Myocyte (in vitro differentiated cells): ENCODE measurements around the gene ZNF343. TPM values are rescaled to one million over a fixed set of nuclear protein-coding genes. Genes with fewer than 3 reads are reported as not detected.
A peak's percentile ranks its signal among the peaks of the same experiment; 100 is the strongest.
"Not testable (repeated sequence)": the region's sequence is repeated elsewhere in the genome, so short reads cannot be mapped to it uniquely, and the experiment has no call there.

Source experiments
- DNase-seq: peaks from one replicate; pipeline ENCODE4 v3.0.0-alpha.2; 2012; ENCODE audit warnings: low read depth
- polyA plus RNA-seq: library from polyadenylated mRNA; unstranded; fragments of >200 nt; gene quantifications from one replicate; pipeline ENCODE4 v1.2.1, GENCODE V29; 2012; ENCODE audit warnings: missing spikeins
- total RNA-seq: library from RNA; depleted of rRNA; stranded (reverse); fragments of >200 nt; gene quantifications from 2 replicates; pipeline ENCODE4 v1.2.3, GENCODE V29; 2014

ZNF343 gene
- 5.0 and 11.7 TPM in 2 replicates for total RNA-seq
- polyA plus RNA-seq: 6.2 TPM

- DNase-seq: peak; percentile 88
These were observed at the start of gene ZNF343 for GRCh38 chr20:2508631-2509467. TSS of gene ZNF343 (minus strand) at chr20:2508915. CDS start at chr20:2493895, 15,020 bp downstream.

- DNase-seq: no peak
These were observed 49.3 kb upstream of the ZNF343 start for GRCh38 chr20:2557873-2558580.

GRCh38 chr20:2545594-2545993 is 36.9 kb upstream of the ZNF343 start:
- DNase-seq: no peak

- DNase-seq: no peak
These were observed 35.5 kb upstream of the ZNF343 start for GRCh38 chr20:2544211-2544610.

GRCh38 chr20:2542361-2542760 is 33.6 kb upstream of the ZNF343 start:
- no peak for DNase-seq

- DNase-seq: no peak
These were observed 33.2 kb upstream of the ZNF343 start for GRCh38 chr20:2541940-2542339.

GRCh38 chr20:2538931-2539720 is 30.4 kb upstream of the ZNF343 start:
- peak; percentile 27 for DNase-seq

- DNase-seq: no peak
These were observed 29.6 kb upstream of the ZNF343 start for GRCh38 chr20:2538356-2538755.

GRCh38 chr20:2537101-2537500 is 28.4 kb upstream of the ZNF343 start:
- no peak for DNase-seq

- no peak for DNase-seq
These were observed 27.9 kb upstream of the ZNF343 start, which contains the start of gene TMC2 for GRCh38 chr20:2536560-2536986. TSS of gene TMC2 (plus strand) at chr20:2536573. CDS start at chr20:2536622, 49 bp downstream.

GRCh38 chr20:2535711-2536559 is 27.2 kb upstream of the ZNF343 start:
- DNase-seq: no peak

GRCh38 chr20:2533118-2533517 is 24.4 kb upstream of the ZNF343 start:
- no peak for DNase-seq

GRCh38 chr20:2528671-2529271 is 20.1 kb upstream of the ZNF343 start:
- DNase-seq: no peak

GRCh38 chr20:2527762-2528161 is 19.0 kb upstream of the ZNF343 start:
- no peak for DNase-seq

- DNase-seq: not testable (repeated sequence)
These were observed 17.5 kb upstream of the ZNF343 start for GRCh38 chr20:2526218-2526583.

- no peak for DNase-seq
These were observed 16.2 kb upstream of the ZNF343 start for GRCh38 chr20:2524709-2525506.

- peak; percentile 79 for DNase-seq
These were observed 15.4 kb upstream of the ZNF343 start for GRCh38 chr20:2523919-2524708.

- not testable (repeated sequence) for DNase-seq
These were observed 14.2 kb upstream of the ZNF343 start for GRCh38 chr20:2522826-2523429.
